Measurements from ENCODE around the gene DUSP9. TPM values are rescaled to one million over a fixed set of nuclear protein-coding genes. Genes with fewer than 3 reads are reported as not detected.

DUSP9 gene
- total RNA-seq, 4 donors from 2014 or later, result not detected

DNA sequence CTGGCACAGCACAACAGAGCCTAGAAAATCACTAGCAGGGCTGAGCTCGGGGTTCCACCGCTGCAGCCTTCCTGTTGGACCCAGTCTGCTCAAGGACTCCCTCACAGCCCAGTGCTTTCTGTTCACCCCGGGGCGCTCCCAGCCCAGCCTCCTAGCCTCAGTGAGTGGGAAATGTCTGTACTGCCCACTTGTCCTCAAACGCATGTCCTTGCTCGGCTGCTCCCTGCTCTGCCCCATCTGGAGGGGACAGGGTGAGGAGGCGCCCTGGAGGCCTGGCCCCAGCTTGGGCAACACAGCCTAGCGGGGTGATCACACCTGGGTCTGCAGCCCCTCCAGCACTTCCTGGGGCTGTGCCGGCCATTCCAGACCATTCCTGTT, 36.2 kb upstream of the DUSP9 start:
- ATAC-seq, result no peak
- peaks cover 0 to 8% (median 2%) of the 10 kb centered on the region in 3 donors for H3K27me3 ChIP-seq
- H3K27ac ChIP-seq, result no peak overlapping the region
- no peaks in the 10 kb centered on the region for H3K36me3 ChIP-seq
- TF ChIP-seq, protein P1, sequence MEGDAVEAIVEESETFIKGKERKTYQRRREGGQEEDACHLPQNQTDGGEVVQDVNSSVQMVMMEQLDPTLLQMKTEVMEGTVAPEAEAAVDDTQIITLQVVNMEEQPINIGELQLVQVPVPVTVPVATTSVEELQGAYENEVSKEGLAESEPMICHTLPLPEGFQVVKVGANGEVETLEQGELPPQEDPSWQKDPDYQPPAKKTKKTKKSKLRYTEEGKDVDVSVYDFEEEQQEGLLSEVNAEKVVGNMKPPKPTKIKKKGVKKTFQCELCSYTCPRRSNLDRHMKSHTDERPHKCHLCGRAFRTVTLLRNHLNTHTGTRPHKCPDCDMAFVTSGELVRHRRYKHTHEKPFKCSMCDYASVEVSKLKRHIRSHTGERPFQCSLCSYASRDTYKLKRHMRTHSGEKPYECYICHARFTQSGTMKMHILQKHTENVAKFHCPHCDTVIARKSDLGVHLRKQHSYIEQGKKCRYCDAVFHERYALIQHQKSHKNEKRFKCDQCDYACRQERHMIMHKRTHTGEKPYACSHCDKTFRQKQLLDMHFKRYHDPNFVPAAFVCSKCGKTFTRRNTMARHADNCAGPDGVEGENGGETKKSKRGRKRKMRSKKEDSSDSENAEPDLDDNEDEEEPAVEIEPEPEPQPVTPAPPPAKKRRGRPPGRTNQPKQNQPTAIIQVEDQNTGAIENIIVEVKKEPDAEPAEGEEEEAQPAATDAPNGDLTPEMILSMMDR (IDR thresholded peaks at IDR 0.05 in 4 of 5, conservative IDR thresholded peaks at IDR 0.05 in 1 of 5), result no peak
- no peak for TF ChIP-seq POLR2A (IDR thresholded peaks at IDR 0.05)
- intact Hi-C loops (cut with DNase I; ENCODE audit: low total_unique reads), result no loop called here
- in situ Hi-C loops (cut with MboI; ENCODE audit: low sequenced_read_pairs in 4 of 4), result no loop called here
- H3K9me3 ChIP-seq, result no peaks in the 10 kb centered on the region
- H3K4me1 ChIP-seq, result peaks cover 0 to 7% of the 10 kb centered on the region in 2 donors
- H3K4me3 ChIP-seq, result no peak overlapping the region
- DNase-seq, result no peak

DNA sequence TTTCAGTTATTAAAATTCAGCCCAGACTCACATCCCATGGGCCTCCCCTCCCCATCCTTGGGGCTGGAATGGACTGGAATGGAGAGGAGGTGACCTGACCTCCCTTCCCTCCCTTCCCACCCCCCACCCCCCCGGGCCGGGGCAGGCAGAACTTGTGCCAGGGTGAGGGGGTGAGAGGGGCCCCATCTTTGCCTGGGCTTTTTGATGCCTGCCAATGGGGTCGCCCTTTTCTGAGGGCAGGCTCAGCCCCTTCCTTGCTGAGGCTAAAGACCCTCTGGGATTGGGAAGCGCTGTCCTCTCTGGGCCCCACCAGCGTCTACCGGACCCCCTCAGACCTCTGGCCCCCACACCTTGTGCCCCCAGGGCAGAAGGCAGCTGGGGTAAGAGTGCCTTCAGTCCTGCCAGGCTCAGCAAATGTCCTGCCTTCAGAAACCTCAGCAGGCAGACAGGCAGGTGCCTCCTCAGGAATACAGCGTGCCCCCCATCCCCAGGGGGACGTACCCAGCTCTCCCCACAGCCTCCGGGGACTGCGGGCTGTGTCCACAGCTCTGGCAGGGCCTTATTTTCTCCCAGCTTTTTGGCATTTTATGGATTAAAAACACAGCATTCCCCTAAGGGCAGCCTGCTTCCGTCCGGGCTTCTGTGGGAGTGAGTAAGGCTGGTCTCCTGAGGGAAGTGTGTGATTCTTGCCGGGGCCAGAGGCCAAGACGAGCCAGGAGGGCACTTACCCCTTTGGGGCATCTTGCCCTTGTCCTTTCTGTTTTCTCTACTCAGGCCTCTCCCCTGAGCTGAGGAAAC, 35.5 kb upstream of the DUSP9 start:
- H3K27me3 ChIP-seq, result peaks cover 0 to 8% (median 5%) of the 10 kb centered on the region in 3 donors

GRCh38 chrX:153612413-153612812, 34.6 kb upstream of the DUSP9 start:
- H3K36me3 ChIP-seq, result no peaks in the 10 kb centered on the region
- in situ Hi-C loops (cut with MboI; ENCODE audit: low sequenced_read_pairs in 4 of 4) (no loop called here), intact Hi-C loops (cut with DNase I; ENCODE audit: low total_unique reads) (no loop called here)
- H3K4me3 ChIP-seq, result no peak overlapping the region
- no peak overlapping the region for H3K27ac ChIP-seq
- no peak for TF ChIP-seq POLR2A (IDR thresholded peaks at IDR 0.05)
- TF ChIP-seq, protein P1 (IDR thresholded peaks at IDR 0.05 in 4 of 5, conservative IDR thresholded peaks at IDR 0.05 in 1 of 5), result no peak
- no peak for DNase-seq
- H3K27me3 ChIP-seq, result peaks cover 0 to 8% (median 5%) of the 10 kb centered on the region in 3 donors
- no peaks in the 10 kb centered on the region for H3K9me3 ChIP-seq
- H3K4me1 ChIP-seq, result peaks cover 0 to 7% of the 10 kb centered on the region in 2 donors
- no peak for ATAC-seq

More for the DNA sequence above, 35.5 kb upstream of the DUSP9 start:
- no peak for DNase-seq
- TF ChIP-seq, protein P1 (IDR thresholded peaks at IDR 0.05 in 4 of 5, conservative IDR thresholded peaks at IDR 0.05 in 1 of 5), result no peak
- TF ChIP-seq POLR2A (IDR thresholded peaks at IDR 0.05), result no peak
- Histone ChIP-seq H3K27ac (no peak overlapping the region), H3K4me3 (no peak overlapping the region), H3K36me3 (no peaks in the 10 kb centered on the region), H3K9me3 (no peaks in the 10 kb centered on the region), H3K4me1 (peaks cover 0 to 7% of the 10 kb centered on the region in 2 donors)
- no peak for ATAC-seq
- intact Hi-C loops (cut with DNase I; ENCODE audit: low total_unique reads) (no loop called here), in situ Hi-C loops (cut with MboI; ENCODE audit: low sequenced_read_pairs in 4 of 4) (no loop called here)

DNA sequence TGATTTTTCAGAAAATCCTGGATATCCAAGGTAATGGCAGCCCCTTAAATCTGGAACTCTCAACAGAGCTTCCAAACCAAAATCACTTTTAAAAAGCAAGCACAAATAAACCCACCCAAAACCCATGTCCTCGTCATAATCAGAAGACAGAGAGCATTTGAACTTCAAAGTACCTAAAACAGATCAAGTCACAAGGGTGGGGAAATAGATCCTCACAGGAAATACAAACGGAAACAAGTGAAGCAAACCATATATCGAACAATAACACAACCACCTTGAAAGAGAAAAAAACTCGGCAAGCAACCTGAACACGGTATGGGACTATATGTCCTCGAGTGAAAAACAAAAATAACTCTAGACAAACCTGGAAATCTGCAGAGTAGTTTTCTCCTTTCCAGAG, 32.2 kb upstream of the DUSP9 start:
- Histone ChIP-seq H3K4me1 (peaks cover 0 to 7% of the 10 kb centered on the region in 2 donors), H3K4me3 (no peak overlapping the region), H3K27ac (no peak overlapping the region), H3K27me3 (peaks cover 0 to 10% (median 5%) of the 10 kb centered on the region in 3 donors), H3K36me3 (no peaks in the 10 kb centered on the region), H3K9me3 (no peaks in the 10 kb centered on the region)
- DNase-seq, result no peak
- intact Hi-C loops (cut with DNase I; ENCODE audit: low total_unique reads) (no loop called here), in situ Hi-C loops (cut with MboI; ENCODE audit: low sequenced_read_pairs in 4 of 4) (no loop called here)
- ATAC-seq, result no peak
- TF ChIP-seq POLR2A (IDR thresholded peaks at IDR 0.05), result no peak
- TF ChIP-seq, protein P1 (IDR thresholded peaks at IDR 0.05 in 4 of 5, conservative IDR thresholded peaks at IDR 0.05 in 1 of 5), result no peak
